Ovary (tissue), 3 donors: ENCODE data around the gene C9orf43.

Experiments used
- POLR2A ChIP-seq: fragments of 450-650 bp; IDR thresholded peaks from one replicate; pipeline ENCODE4 v1.6.1; 2017; ENCODE audit warnings: antibody characterized with exemption, mild to moderate bottlenecking, moderate library complexity
- TF ChIP-seq, protein P1 (sequence below), 3 donors: fragments of 450-650 bp in 2 of 3; fragments of 200-600 bp in 1 of 3; IDR thresholded peaks; one replicate each; pipeline versions ENCODE4 v1.5.1 to v1.8.0; 2016 to 2022; ENCODE audit warnings: antibody characterized with exemption in 3 of 3, mild to moderate bottlenecking in 1 of 3
- donor health status: DM: no; HTN: no; CAD: no.

DNA sequence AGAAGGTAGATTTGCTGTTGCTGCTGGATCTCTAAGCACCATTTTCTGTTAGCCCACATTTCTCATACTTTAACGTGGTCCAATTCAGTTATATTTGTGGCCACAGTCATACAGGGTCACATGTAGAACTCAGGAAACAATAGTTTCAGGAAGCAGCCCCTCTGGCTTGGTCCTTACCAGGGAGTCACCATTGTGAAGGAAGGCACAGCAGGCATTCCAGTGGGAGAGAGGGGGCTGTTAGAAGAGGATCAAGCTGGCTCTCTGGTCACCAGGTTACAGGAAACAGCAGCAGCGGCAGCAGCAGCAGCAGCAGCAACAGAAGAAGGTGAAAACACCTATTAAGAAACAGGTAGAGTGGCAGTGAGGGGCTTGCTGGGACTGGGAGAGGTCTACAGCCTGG is 14.5 kb downstream of the C9orf43 start:
- TF ChIP-seq, protein P1, sequence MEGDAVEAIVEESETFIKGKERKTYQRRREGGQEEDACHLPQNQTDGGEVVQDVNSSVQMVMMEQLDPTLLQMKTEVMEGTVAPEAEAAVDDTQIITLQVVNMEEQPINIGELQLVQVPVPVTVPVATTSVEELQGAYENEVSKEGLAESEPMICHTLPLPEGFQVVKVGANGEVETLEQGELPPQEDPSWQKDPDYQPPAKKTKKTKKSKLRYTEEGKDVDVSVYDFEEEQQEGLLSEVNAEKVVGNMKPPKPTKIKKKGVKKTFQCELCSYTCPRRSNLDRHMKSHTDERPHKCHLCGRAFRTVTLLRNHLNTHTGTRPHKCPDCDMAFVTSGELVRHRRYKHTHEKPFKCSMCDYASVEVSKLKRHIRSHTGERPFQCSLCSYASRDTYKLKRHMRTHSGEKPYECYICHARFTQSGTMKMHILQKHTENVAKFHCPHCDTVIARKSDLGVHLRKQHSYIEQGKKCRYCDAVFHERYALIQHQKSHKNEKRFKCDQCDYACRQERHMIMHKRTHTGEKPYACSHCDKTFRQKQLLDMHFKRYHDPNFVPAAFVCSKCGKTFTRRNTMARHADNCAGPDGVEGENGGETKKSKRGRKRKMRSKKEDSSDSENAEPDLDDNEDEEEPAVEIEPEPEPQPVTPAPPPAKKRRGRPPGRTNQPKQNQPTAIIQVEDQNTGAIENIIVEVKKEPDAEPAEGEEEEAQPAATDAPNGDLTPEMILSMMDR (IDR thresholded peaks at IDR 0.05) = no peak
- TF ChIP-seq POLR2A = no peak
